Myocyte (in vitro differentiated cells): ENCODE data around the gene FKBP8. TPM values are rescaled to one million over a fixed set of nuclear protein-coding genes. Genes with fewer than 3 reads are reported as not detected.

ENCODE experiments used
- DNase-seq: peaks from one replicate; pipeline ENCODE4 v3.0.0-alpha.2; 2012; ENCODE audit warnings: low read depth
- total RNA-seq: library from RNA; depleted of rRNA; stranded (reverse); fragments of >200 nt; gene quantifications from 2 replicates; pipeline ENCODE4 v1.2.3, GENCODE V29; 2014

The FKBP8 gene
- total RNA-seq, 1 donor from 2014 or later: 295 TPM

- no peak for DNase-seq
Measured at GRCh38 chr19:18503337-18503970, 39.9 kb downstream of the FKBP8 start.

GRCh38 chr19:18502638-18503294 lies 40.6 kb downstream of the FKBP8 start:
- DNase-seq: peak; percentile 71

GRCh38 chr19:18502246-18502637 lies 41.1 kb downstream of the FKBP8 start:
- no peak for DNase-seq

GRCh38 chr19:18501832-18502231 lies 41.5 kb downstream of the FKBP8 start:
- DNase-seq: no peak

GRCh38 chr19:18501351-18501750 lies 42.0 kb downstream of the FKBP8 start:
- no peak for DNase-seq

- no peak for DNase-seq
Measured at GRCh38 chr19:18500799-18501198, 42.6 kb downstream of the FKBP8 start.

GRCh38 chr19:18500376-18500775 lies 43.0 kb downstream of the FKBP8 start:
- no peak for DNase-seq

GRCh38 chr19:18499055-18499775 lies 44.2 kb downstream of the FKBP8 start:
- DNase-seq: peak; percentile 75

- no peak for DNase-seq
Measured at GRCh38 chr19:18496980-18497256, 46.5 kb downstream of the FKBP8 start.

GRCh38 chr19:18496167-18496979 lies 47.0 kb downstream of the FKBP8 start:
- no peak for DNase-seq

- DNase-seq: no peak
Measured at GRCh38 chr19:18495204-18495911, 48.0 kb downstream of the FKBP8 start.

- DNase-seq: no peak
Measured at GRCh38 chr19:18494267-18494607, 49.1 kb downstream of the FKBP8 start.

GRCh38 chr19:18493440-18494266 lies 49.7 kb downstream of the FKBP8 start:
- no peak for DNase-seq

GRCh38 chr19:18491995-18492953 lies 51.1 kb downstream of the FKBP8 start:
- no peak for DNase-seq

GRCh38 chr19:18490728-18491127 lies 52.6 kb downstream of the FKBP8 start:
- DNase-seq: no peak

GRCh38 chr19:18489627-18490184 lies 53.7 kb downstream of the FKBP8 start:
- no peak for DNase-seq

- DNase-seq: no peak
Measured at GRCh38 chr19:18488838-18489626, 54.3 kb downstream of the FKBP8 start.

- peak; percentile 65 for DNase-seq
Measured at GRCh38 chr19:18488403-18488723, 55.0 kb downstream of the FKBP8 start.
